SU-DHL-6 (cell line): ENCODE data around the gene PHYHIPL.

Experiments used
- EZH2phosphoT487 ChIP-seq: fragments of 200-600 bp; sonication (generic), shearing (Covaris generic); conservative IDR thresholded peaks from 2 replicates; pipeline ENCODE4 v1.6.1; 2018; ENCODE audit warnings: mild to moderate bottlenecking, antibody characterized with exemption, low read length, moderate library complexity, mixed read lengths
- TF ChIP-seq, protein P1 (sequence below): fragments of 200-600 bp; sonication (generic); IDR thresholded peaks from one replicate; pipeline ENCODE4 v1.5.1; 2017; ENCODE audit warnings: antibody characterized with exemption, mild to moderate bottlenecking, low read length, moderate library complexity; ENCODE audit not compliant: insufficient read depth, poor library complexity, severe bottlenecking

- TF ChIP-seq EZH2phosphoT487, result no peak
- TF ChIP-seq, protein P1, sequence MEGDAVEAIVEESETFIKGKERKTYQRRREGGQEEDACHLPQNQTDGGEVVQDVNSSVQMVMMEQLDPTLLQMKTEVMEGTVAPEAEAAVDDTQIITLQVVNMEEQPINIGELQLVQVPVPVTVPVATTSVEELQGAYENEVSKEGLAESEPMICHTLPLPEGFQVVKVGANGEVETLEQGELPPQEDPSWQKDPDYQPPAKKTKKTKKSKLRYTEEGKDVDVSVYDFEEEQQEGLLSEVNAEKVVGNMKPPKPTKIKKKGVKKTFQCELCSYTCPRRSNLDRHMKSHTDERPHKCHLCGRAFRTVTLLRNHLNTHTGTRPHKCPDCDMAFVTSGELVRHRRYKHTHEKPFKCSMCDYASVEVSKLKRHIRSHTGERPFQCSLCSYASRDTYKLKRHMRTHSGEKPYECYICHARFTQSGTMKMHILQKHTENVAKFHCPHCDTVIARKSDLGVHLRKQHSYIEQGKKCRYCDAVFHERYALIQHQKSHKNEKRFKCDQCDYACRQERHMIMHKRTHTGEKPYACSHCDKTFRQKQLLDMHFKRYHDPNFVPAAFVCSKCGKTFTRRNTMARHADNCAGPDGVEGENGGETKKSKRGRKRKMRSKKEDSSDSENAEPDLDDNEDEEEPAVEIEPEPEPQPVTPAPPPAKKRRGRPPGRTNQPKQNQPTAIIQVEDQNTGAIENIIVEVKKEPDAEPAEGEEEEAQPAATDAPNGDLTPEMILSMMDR, result no peak
These were observed 69.2 kb downstream of the PHYHIPL start for GRCh38 chr10:59245686-59246085.
